Glomerular visceral epithelial cell (primary cell): ENCODE measurements around the gene BACE1.
"Not testable (repeated sequence)": the region's sequence is repeated elsewhere in the genome, so short reads cannot be mapped to it uniquely, and the experiment has no call there.

Experiments
- DNase-seq: peaks from one replicate; pipeline ENCODE4 v3.0.0-alpha.2; 2016; ENCODE audit errors: extremely low spot score

BACE1 gene

DNA sequence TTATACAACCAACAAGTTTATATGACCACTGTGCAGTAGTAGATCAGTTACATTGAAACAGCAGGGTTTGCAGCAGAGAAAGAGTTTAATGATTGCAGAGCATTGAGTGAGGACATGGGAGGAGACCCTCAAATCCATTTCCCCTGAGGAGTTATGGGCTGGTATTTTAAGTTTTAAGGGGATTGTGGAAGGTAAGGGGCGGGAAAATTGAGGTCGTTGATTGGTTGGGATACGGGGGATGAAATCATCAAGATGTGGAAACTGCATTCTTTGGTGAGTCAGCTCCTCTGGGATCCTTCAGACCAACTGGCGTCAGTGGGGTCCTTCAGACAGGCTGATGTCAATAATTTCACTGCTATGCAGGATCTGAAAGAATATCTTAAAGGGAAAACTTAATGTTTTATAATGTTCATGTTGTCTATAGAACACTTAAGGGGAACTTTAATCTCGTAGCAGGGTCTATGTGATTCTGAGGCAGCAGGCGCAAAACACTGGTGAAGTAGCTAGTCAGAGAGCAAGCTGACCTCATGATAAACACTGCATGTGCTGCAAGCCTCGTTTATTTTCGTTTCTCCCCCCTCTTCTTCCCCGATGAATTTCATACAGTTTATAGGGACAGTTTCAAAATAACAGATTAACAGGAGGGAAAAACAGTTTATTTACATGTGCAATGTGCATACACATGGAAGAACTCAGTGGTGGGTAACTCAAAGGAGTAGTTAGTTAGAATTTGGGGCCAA, 42.3 kb downstream of the BACE1 start:
- DNase-seq = peak; percentile 58

DNA sequence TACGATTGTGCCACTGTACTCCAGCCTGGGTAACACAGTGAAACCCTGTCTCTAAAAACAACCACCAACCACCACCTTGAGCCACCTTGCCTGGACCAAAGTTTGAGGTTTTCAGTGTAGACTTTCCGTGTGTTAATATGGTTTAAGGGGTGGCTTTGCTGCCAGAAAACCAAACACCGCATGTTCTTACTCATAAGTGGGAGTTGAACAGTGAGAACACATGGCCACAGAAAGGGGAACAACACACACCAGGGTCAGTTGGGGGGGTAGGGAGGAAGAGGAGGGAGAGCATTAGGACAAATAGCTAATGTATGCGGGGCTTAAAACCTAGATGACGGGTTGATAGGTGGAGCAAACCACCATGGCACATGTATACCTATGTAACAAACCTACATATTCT, 43.9 kb downstream of the BACE1 start:
- DNase-seq = not testable (repeated sequence)

DNA sequence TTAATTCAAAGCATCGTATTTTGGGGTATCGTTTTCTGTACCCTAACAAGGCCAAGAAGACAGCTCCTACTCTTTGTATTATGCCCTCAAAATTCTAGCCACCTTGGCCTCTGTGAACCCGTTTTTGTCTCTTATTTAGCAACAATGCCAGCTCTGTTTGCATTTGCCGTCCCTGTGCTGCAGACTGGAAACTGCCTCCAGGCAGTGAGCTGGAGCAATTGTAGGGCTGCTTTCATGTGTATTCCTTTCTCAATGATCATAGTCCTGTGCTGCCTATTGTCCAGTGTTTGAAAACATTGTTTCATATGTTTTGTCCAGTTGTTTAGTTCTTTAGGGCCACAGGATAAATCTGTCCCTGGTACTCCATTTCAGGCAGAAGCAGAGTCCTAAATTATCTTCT, 44.8 kb downstream of the BACE1 start:
- no peak for DNase-seq

DNA sequence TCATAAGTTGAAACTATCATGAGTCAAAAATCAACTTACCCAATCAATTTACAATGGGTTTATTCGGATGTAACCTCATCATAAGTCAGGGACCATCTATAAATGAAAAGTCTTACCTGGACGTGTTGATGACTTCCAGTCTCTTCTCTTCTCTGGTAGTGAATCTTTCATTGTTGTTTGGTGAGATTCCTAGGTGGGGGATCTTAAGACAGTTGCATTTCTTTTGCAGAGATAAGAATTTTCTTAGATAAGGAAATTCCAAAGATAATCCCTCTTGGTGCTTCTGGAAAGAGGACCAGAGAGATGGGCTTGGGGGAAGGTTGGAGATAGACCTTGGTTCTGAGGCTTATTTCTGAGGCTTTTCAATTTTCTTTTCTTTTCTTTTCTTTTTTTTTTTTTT, 46.2 kb downstream of the BACE1 start:
- no peak for DNase-seq

DNA sequence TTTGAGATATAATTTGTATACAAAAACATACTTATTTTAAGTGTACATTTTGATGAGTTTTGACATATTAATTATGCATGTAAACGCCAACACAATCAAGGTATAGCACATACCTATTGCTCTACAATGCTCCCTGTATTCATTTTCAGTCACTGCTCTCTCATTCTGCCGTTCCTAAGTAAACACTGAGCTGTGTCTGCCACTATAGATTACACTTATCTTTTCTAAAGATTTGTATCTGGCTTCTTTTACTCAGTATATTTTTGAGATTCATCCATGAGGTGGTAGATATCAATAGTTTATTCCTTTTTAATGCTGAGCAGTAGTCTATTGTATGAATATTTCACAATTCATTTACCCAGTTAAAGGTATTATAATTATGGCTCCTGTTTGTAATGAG, 50.3 kb downstream of the BACE1 start:
- no peak for DNase-seq

DNA sequence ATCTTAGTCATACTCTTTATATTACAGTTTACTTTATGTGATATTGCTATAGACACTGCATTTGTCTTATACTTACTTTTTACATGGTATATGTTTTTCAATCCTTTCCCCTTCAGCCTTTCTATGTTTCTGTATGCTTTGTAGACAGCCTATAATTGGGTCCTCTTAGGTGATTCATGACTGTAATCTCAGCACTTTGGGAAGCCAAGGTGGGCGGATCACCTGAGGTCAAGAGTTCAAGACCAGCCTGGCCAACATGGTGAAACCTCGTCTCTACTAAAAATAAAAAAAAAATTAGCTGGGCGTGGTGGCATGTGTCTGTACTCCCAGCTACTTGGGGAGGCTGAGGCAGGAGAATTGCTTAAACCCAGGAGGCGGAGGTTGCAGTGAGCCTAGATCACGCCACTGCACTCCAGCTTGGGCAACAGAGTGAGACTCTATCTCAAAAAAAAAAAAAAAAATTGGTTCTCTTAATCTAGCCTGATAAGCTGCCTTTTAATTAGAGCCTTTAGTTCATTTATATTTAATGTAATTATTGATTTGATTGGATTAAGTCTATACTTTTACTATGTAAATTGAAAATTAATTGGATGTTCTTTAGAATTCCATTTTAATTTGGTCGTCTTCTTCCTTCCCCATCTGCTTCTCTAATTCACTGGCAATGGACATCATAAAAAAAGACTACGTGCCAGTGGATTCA, 51.3 kb downstream of the BACE1 start:
- DNase-seq = not testable (repeated sequence)

DNA sequence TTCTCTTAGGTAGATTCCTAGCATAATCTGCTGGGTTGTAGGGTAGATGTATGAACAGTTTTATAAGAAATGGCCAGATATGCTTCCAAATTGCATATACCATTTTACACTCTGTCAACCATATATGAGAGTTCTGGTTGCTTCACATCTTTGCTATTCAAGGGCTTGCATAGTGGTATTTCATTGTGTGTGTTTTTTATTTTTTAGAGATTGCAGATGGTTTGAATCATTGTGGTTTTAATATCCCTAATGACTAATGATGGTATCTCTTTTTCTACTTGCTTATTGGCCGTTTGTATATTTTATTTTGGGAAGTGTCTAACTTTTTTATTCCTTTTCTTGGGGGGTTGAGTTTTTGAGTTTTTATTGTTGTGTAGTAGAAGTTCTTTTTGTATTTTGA, 56.6 kb downstream of the BACE1 start:
- no peak for DNase-seq

DNA sequence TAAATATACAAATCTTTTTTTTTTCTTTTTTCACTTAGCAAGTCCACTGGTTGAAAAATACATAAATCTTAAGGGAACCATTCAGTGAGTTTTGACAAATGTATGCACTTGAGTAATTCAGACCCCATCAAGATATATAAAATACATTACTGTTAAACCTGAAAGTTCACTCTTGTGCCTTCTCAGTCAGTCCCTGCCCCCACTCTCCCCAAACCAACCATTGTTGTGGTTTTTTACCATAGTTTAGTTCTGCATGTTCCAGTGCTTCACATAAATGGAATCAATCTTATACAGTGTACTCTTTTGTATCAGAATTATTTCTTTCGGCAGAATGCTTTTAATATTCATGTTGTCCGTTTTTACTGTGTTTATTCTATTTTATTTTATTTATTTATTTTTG, 57.5 kb downstream of the BACE1 start:
- no peak for DNase-seq

DNA sequence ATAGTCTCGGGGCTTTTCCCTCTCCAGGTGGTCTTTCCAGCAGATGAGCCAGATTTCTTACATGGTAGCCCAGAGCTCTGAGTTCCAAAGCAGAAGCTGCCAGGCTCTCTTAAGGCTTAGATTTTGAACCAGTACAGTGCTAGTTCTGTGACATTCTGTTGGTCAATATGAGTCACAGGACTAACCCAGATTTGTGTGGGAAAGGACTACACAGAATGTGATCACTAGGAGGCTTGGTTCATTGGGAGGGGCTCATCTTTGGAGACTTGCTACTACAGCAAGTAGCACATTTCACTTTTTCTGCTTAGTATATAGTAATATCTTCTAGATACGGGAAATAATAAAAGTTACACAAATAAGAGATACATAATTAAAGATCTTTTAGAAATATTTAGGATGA, 59.5 kb downstream of the BACE1 start:
- no peak for DNase-seq

DNA sequence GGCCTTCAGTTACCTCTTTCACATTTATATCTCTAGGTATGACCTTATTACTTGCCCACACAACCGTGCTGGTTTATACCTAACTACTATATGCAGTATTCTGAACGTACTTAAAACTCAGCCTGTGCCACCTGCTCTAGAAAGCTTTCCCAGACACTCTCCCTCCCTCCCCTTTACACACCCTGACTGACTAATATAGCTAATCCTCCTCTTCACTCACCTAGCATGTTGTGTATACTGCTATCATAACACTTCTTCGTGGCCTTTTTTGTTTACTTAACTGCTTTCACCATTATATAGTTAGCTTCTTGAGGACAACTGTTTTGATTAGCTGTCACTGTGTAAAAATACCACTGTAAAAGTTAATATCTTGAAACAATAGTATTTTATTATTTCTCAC, 60.1 kb downstream of the BACE1 start:
- DNase-seq = no peak

DNA sequence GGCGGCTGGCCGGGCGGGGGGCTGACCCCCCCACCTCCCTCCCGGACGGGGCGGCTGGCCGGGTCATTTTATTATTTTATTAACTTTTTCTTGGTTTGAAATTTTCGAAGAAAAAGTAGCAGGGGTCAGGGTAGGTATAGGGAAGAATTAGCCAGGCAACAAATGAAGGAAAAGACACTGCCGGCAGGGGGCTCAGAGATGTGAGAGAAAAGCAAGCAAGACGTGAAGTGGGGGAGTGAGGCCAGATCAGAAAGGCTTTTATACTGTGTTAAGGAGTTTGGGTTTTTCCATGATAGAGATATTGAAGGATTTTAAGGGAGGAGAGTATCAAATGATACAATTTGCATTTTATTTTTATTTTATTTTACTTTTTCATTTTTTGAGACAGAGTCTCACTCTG, 64.5 kb downstream of the BACE1 start:
- DNase-seq = no peak

DNA sequence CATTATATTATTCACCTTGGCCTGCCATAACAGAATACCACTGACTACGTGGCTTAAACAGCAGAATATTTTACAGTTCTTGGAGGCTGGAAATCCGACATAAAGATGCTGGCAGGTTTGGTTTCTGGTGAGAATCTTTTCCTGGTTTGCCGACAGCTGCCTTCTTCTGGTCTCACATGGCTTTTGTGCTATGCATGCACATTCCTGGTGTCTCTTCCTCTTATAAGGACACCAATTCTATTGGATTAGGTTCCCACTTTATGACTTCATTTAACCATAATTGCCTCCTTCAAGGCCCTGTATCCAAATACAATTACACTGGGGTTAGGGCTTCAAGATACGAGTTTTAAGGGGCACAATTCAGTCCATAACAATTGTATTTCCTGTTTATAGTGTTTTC, 66.5 kb downstream of the BACE1 start:
- DNase-seq = no peak

DNA sequence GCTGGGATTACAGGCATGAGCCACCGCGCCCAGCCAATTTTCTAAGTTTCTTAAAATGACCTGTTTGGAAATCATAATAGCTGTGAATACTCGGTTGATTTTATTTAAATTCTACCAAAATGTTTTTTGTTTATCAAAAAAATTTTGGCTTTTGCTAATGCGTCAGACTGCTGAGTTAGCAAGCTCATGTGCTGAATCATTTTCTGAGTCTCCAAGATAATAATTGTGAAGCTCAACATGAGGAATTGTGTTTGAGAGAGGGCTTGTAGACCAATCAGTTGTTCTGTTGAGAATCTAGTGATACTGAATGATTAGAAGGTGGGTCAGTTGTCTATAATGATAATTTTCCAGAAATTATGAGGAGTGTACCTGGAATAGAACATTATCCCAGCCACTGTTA, 67.7 kb downstream of the BACE1 start:
- no peak for DNase-seq

DNA sequence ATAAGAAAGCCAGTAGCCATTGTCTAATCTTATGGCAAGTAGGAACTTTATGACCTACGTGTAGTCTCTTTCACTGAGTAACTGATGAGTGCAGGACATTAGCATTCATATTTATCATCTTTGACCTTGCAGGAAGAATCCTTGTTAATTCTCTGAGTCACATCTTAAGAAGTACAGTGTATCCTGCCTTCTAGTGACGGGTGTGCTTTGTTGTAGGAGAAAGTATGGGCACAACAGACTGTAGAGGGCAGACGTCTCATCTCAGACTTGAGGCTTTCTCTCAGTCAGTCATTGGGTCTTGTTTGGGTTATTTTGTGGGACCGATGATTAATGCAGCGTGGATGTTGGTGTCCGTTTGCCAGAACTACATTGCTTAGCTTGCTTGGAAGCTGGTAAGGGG, 76.8 kb downstream of the BACE1 start:
- peak; percentile 55 for DNase-seq

DNA sequence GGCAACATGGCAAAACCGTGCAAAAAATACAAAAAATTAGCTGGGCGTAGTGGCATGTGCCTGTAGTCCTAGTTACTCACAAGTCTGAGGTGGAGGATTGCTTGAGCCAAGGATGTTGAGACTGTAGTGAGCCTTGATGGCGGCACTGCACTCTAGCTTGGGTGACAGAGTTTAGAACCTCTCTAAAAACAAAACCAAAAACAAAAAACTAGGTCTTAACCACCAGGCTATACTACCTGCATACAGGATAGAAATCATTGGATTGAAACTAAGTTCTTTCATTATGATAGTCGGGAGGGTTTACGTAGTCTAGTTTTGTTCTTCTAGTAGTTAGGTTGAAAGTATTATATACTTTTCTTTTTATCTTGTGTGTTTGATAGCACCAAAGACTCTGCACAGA, 77.8 kb downstream of the BACE1 start:
- DNase-seq = no peak
